ENCODE results near the gene WDR55.

DNA sequence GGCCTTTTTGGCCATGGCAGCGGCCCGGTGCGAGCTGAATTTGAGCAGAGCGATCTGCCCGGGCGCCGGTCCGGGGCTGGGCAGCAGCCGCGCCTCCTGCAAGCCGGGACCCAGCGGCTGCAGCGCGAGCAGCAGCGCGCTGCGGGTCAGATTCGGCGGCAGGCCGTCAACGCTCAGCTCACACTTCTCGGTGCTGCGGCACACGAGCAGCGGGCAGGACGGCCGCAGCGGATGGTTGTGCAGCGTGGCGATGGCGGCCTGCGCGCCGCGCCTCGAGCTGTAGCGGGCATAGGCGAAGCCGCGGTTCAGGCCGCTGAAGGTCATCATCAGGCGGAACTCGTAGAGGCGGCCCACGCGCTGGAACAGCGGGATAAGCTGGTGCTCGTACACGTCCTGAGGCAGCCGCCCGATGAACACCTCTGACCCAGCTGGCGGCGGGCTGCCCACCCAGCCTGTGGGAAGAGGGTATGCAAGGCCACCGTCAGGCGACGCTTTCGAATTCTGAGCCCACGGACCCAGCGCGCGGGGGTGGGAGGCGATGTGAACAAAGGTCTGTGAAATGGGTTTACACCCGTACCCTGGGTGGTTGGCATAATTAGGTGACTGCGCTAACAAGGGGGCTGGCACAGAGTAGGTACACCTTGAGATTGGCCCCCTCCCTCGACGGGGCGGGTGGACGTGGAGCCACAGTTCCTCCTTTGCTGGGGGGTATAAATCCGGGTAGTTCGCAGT is 7.9 kb downstream of the WDR55 start:
- TF ChIP-seq, protein P1, sequence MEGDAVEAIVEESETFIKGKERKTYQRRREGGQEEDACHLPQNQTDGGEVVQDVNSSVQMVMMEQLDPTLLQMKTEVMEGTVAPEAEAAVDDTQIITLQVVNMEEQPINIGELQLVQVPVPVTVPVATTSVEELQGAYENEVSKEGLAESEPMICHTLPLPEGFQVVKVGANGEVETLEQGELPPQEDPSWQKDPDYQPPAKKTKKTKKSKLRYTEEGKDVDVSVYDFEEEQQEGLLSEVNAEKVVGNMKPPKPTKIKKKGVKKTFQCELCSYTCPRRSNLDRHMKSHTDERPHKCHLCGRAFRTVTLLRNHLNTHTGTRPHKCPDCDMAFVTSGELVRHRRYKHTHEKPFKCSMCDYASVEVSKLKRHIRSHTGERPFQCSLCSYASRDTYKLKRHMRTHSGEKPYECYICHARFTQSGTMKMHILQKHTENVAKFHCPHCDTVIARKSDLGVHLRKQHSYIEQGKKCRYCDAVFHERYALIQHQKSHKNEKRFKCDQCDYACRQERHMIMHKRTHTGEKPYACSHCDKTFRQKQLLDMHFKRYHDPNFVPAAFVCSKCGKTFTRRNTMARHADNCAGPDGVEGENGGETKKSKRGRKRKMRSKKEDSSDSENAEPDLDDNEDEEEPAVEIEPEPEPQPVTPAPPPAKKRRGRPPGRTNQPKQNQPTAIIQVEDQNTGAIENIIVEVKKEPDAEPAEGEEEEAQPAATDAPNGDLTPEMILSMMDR (optimal IDR thresholded peaks at IDR 0.05 in 1 of 3, IDR thresholded peaks at IDR 0.05 in 1 of 3, conservative IDR thresholded peaks at IDR 0.05 in 1 of 3; ENCODE audit: extremely low read depth in 1 of 3, insufficient read depth in 2 of 3, low read length in 3 of 3) = no peak
- TF ChIP-seq EZH2 (IDR thresholded peaks at IDR 0.05; ENCODE audit: low read length) = no peak
